ENCODE results near the gene FAM187B. TPM values are rescaled to one million over a fixed set of nuclear protein-coding genes. Genes with fewer than 3 reads are reported as not detected.

FAM187B gene
- total and polyA plus RNA-seq, 8 donors, result 0.20 TPM; not detected in 7

DNA sequence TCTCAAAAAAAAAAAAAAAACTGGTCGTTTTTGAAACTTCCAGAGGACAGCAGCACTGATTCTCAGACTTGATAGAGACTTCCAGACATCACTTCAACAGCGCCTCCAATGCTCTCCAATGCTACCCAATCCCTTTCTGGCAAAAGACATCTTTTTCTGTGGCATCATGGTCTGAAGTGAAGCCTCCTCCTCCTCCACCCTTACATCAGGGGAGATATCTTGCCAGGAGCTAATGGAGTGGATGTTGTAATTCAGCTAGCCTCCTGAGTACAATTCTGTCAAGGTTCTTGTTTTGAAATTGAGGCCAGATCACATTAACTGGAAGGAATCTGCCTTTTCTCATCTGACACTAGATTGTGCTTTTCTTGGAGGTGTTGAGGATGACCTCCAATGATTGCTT lies 49.8 kb downstream of the FAM187B start:
- Histone ChIP-seq H3K27me3 (no peaks in the 10 kb centered on the region), H3K4me3 (no peak overlapping the region), H3K4me1 (peaks cover 0 to 4% of the 10 kb centered on the region in 2 donors), H3K36me3 (no peaks in the 10 kb centered on the region), H3K27ac (no peak overlapping the region), H3K9me3 (no peaks in the 10 kb centered on the region)
- ATAC-seq (no peak), DNase-seq (no peak)
- TF ChIP-seq, protein P1, sequence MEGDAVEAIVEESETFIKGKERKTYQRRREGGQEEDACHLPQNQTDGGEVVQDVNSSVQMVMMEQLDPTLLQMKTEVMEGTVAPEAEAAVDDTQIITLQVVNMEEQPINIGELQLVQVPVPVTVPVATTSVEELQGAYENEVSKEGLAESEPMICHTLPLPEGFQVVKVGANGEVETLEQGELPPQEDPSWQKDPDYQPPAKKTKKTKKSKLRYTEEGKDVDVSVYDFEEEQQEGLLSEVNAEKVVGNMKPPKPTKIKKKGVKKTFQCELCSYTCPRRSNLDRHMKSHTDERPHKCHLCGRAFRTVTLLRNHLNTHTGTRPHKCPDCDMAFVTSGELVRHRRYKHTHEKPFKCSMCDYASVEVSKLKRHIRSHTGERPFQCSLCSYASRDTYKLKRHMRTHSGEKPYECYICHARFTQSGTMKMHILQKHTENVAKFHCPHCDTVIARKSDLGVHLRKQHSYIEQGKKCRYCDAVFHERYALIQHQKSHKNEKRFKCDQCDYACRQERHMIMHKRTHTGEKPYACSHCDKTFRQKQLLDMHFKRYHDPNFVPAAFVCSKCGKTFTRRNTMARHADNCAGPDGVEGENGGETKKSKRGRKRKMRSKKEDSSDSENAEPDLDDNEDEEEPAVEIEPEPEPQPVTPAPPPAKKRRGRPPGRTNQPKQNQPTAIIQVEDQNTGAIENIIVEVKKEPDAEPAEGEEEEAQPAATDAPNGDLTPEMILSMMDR (IDR thresholded peaks at IDR 0.05), result no peak
- intact Hi-C loops (cut with DNase I), result no loop called here

- intact Hi-C loops (cut with DNase I), result no loop called here
- no peak overlapping the region for H3K27ac ChIP-seq
- no peak for DNase-seq
- H3K9me3 ChIP-seq, result no peaks in the 10 kb centered on the region
- no peak for ATAC-seq
- no peaks in the 10 kb centered on the region for H3K36me3 ChIP-seq
- TF ChIP-seq, protein P1 (IDR thresholded peaks at IDR 0.05), result no peak
- H3K4me3 ChIP-seq, result no peak overlapping the region
- H3K4me1 ChIP-seq, result peaks cover 0 to 4% of the 10 kb centered on the region in 2 donors
- no peaks in the 10 kb centered on the region for H3K27me3 ChIP-seq
Measured at GRCh38 chr19:35177377-35178274, 50.9 kb downstream of the FAM187B start.

DNA sequence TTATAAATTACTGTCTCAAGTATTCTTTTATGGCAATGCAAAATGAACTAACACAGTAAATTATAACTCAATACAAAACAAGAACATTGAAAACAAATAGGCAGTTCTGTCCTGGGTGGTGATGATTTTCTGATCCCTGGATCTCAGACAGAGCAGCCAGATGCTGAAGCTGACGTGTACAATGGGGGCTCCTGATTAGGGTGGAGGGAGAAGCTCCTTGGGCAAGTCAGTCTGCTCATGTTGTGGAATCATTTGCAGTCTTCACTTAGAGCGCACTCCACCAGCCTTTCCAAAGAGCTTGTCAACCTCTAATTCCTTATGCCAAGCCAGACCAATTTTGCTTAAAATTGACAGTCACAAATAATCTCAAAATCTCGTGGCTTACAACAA lies 52.4 kb downstream of the FAM187B start:
- Histone ChIP-seq H3K27me3 (no peaks in the 10 kb centered on the region), H3K9me3 (no peaks in the 10 kb centered on the region), H3K4me3 (no peak overlapping the region), H3K27ac (no peak overlapping the region), H3K36me3 (no peaks in the 10 kb centered on the region), H3K4me1 (peaks cover 4 to 7% of the 10 kb centered on the region in 2 donors)
- DNase-seq, result no peak
- intact Hi-C loops (cut with DNase I), result no loop called here
- no peak for ATAC-seq
- TF ChIP-seq, protein P1 (IDR thresholded peaks at IDR 0.05), result no peak

Other genes starting within 250 kb of the FAM187B start
- 100 to 1,000 TPM; 116 to 137 TPM for gene GRAMD1A, start 228.4 kb downstream of the FAM187B start, total RNA-seq
- gene GRAMD1A, start 228.4 kb downstream of the FAM187B start, polyA plus RNA-seq (ENCODE audit: insufficient read length in 6 of 6), result 100 to 1,000 TPM in 5 of 6 donors, 10 to 100 TPM in 1; 92.7 to 136 (median 114) TPM
- gene SCN1B, start 198.3 kb downstream of the FAM187B start, total RNA-seq, result 1 to 10 TPM; 7.7 to 9.7 TPM
- 1 to 10 TPM in 3 of 6 donors, under 1 TPM in 3; 0.82 to 1.6 (median 1.0) TPM for gene SCN1B, start 198.3 kb downstream of the FAM187B start, polyA plus RNA-seq (ENCODE audit: insufficient read length in 6 of 6)
- 10 to 100 TPM; 16.8 to 40.3 TPM for gene HPN, start 187.0 kb downstream of the FAM187B start, total RNA-seq
- 10 to 100 TPM; 25.6 to 44.7 (median 32.2) TPM for gene HPN, start 187.0 kb downstream of the FAM187B start, polyA plus RNA-seq (ENCODE audit: insufficient read length in 6 of 6)
- 100 to 1,000 TPM in 1 of 2 donors, 10 to 100 TPM in 1; 88.4 to 207 TPM for gene FXYD3, start 112.9 kb downstream of the FAM187B start, total RNA-seq
- 10 to 100 TPM; 17.5 to 50.2 (median 21.1) TPM for gene FXYD3, start 112.9 kb downstream of the FAM187B start, polyA plus RNA-seq (ENCODE audit: insufficient read length in 6 of 6)
- 1 to 10 TPM; 1.8 to 2.5 TPM for gene LGI4, start 93.7 kb downstream of the FAM187B start, total RNA-seq
- gene LGI4, start 93.7 kb downstream of the FAM187B start, polyA plus RNA-seq (ENCODE audit: insufficient read length in 6 of 6), result 1 to 10 TPM; 2.0 to 3.4 (median 2.7) TPM
- gene FXYD1, start 89.9 kb downstream of the FAM187B start, total RNA-seq, result 10 to 100 TPM; 20.1 to 24.0 TPM
- gene FXYD1, start 89.9 kb downstream of the FAM187B start, polyA plus RNA-seq (ENCODE audit: insufficient read length in 6 of 6), result 10 to 100 TPM; 50.5 to 67.0 (median 53.6) TPM
- gene FXYD7, start 85.5 kb downstream of the FAM187B start, total RNA-seq, result not detected
- 1 to 10 TPM in 2 of 6 donors, under 1 TPM in 4; 0.55 to 1.3 (median 0.74) TPM for gene FXYD7, start 85.5 kb downstream of the FAM187B start, polyA plus RNA-seq (ENCODE audit: insufficient read length in 6 of 6)
- 100 to 1,000 TPM; 111 to 123 TPM for gene FXYD5, start 74.0 kb downstream of the FAM187B start, total RNA-seq
- gene FXYD5, start 74.0 kb downstream of the FAM187B start, polyA plus RNA-seq (ENCODE audit: insufficient read length in 6 of 6), result 10 to 100 TPM; 29.0 to 33.0 (median 31.3) TPM
- gene LSR, start 20.3 kb upstream of the FAM187B start, total RNA-seq, result 100 to 1,000 TPM in 1 of 2 donors, 10 to 100 TPM in 1; 65.4 to 130 TPM
- gene LSR, start 20.3 kb upstream of the FAM187B start, polyA plus RNA-seq (ENCODE audit: insufficient read length in 6 of 6), result 10 to 100 TPM; 50.6 to 70.1 (median 60.1) TPM
- gene USF2, start 40.2 kb upstream of the FAM187B start, total RNA-seq, result 100 to 1,000 TPM; 123 to 148 TPM
- gene USF2, start 40.2 kb upstream of the FAM187B start, polyA plus RNA-seq (ENCODE audit: insufficient read length in 6 of 6), result 100 to 1,000 TPM; 149 to 187 (median 165) TPM
- 1 to 10 TPM; 1.1 to 1.9 TPM for gene HAMP, start 53.8 kb upstream of the FAM187B start, total RNA-seq
- under 1 TPM; 0.20 to 0.85 (median 0.41) TPM for gene HAMP, start 53.8 kb upstream of the FAM187B start, polyA plus RNA-seq (ENCODE audit: insufficient read length in 6 of 6)
- not detected for gene MAG, start 63.4 kb upstream of the FAM187B start, total RNA-seq
- 10 to 100 TPM in 2 of 6 donors, 1 to 10 TPM in 4; 1.3 to 14.4 (median 6.2) TPM for gene MAG, start 63.4 kb upstream of the FAM187B start, polyA plus RNA-seq (ENCODE audit: insufficient read length in 6 of 6)
- 10 to 100 TPM in 1 of 2 donors, 1 to 10 TPM in 1; 6.5 to 13.8 TPM for gene CD22, start 100.4 kb upstream of the FAM187B start, total RNA-seq
- gene CD22, start 100.4 kb upstream of the FAM187B start, polyA plus RNA-seq (ENCODE audit: insufficient read length in 6 of 6), result 10 to 100 TPM in 4 of 6 donors, 1 to 10 TPM in 2; 5.2 to 63.2 (median 19.7) TPM
- gene FFAR1, start 119.2 kb upstream of the FAM187B start, total RNA-seq, result not detected
- under 1 TPM; 0.06 to 0.74 (median 0.28) TPM for gene FFAR1, start 119.2 kb upstream of the FAM187B start, polyA plus RNA-seq (ENCODE audit: insufficient read length in 6 of 6)
- 1 to 10 TPM in 1 of 2 donors, not detected in 1; 1.6 TPM for gene FFAR3, start 129.7 kb upstream of the FAM187B start, total RNA-seq
- gene FFAR3, start 129.7 kb upstream of the FAM187B start, polyA plus RNA-seq (ENCODE audit: insufficient read length in 6 of 6), result under 1 TPM in 5 of 6 donors, not detected in 1; 0.09 to 0.49 (median 0.28) TPM
- not detected for gene GPR42, start 142.3 kb upstream of the FAM187B start, total RNA-seq
- under 1 TPM in 3 of 6 donors, not detected in 3; 0.11 to 0.24 (median 0.14) TPM for gene GPR42, start 142.3 kb upstream of the FAM187B start, polyA plus RNA-seq (ENCODE audit: insufficient read length in 6 of 6)
- 10 to 100 TPM in 1 of 2 donors, under 1 TPM in 1; 0.85 to 26.6 TPM for gene FFAR2, start 219.5 kb upstream of the FAM187B start, total RNA-seq
- gene FFAR2, start 219.5 kb upstream of the FAM187B start, polyA plus RNA-seq (ENCODE audit: insufficient read length in 6 of 6), result under 1 TPM in 5 of 6 donors, not detected in 1; 0.18 to 0.79 (median 0.34) TPM

Data from left lung (tissue), 10 donors.